ENCODE data around the gene RNF2. TPM values are rescaled to one million over a fixed set of nuclear protein-coding genes. Genes with fewer than 3 reads are reported as not detected.
A peak's percentile ranks its signal among the peaks of the same experiment; 100 is the strongest.
"Not testable (repeated sequence)": the region's sequence is repeated elsewhere in the genome, so short reads cannot be mapped to it uniquely, and the experiment has no call there.

The RNF2 gene
- total RNA-seq = 10 to 100 TPM; 14.9 to 21.7 TPM

- TF ChIP-seq CTCF (IDR thresholded peaks at IDR 0.05) = no peak
- Histone ChIP-seq H3K9ac (ENCODE audit: low read depth in 2 of 2, low read length in 2 of 2) (peak within 1 kb of the TSS; percentile 86 to 89), H3K4me3 (peak within 1 kb of the TSS; percentile 71), H3K27ac (peak within 1 kb of the TSS; percentile 70), H3K4me1 (no peaks in the 10 kb centered on the region), H3K36me3 (no peaks in the 10 kb centered on the region), H3K27me3 (no peaks in the 10 kb centered on the region), H3K9me3 (no peaks in the 10 kb centered on the region)
- intact Hi-C loops (cut with DNase I) = loop anchor here (10.0 kb wide), 1 partner anchor 110 kb away; the partner anchor contains the start of genes SWT1 and TRMT1L
- peak; percentile 79 for DNase-seq
Observed at GRCh38 chr1:185044981-185045813, at the start of gene RNF2. Gene RNF2 (plus strand): TSS chr1:185045558. CDS start chr1:185087554, 41,996 bp downstream.

GRCh38 chr1:184999974-185000373 is 45.4 kb upstream of the RNF2 start:
- H3K36me3 ChIP-seq; H3K27ac ChIP-seq; DNase-seq; H3K9me3 ChIP-seq; H3K9ac ChIP-seq (ENCODE audit: low read depth in 2 of 2, low read length in 2 of 2); intact Hi-C loops (cut with DNase I); H3K27me3 ChIP-seq; H3K4me3 ChIP-seq; H3K4me1 ChIP-seq: not testable (repeated sequence)

GRCh38 chr1:185001312-185001880 is 44.0 kb upstream of the RNF2 start:
- intact Hi-C loops (cut with DNase I); DNase-seq; H3K9ac ChIP-seq (ENCODE audit: low read depth in 2 of 2, low read length in 2 of 2): not testable (repeated sequence)

GRCh38 chr1:185008838-185009237 is 36.5 kb upstream of the RNF2 start:
- no peak overlapping the region for H3K27ac ChIP-seq
- intact Hi-C loops (cut with DNase I) = no loop called here
- H3K9me3 ChIP-seq = no peaks in the 10 kb centered on the region
- DNase-seq = no peak
- TF ChIP-seq CTCF (IDR thresholded peaks at IDR 0.05) = no peak
- H3K4me3 ChIP-seq = no peak overlapping the region
- no peak overlapping the region for H3K9ac ChIP-seq (ENCODE audit: low read depth in 2 of 2, low read length in 2 of 2)
- H3K4me1 ChIP-seq = no peaks in the 10 kb centered on the region
- H3K27me3 ChIP-seq = no peaks in the 10 kb centered on the region
- H3K36me3 ChIP-seq = no peaks in the 10 kb centered on the region

More at GRCh38 chr1:185001312-185001880, 44.0 kb upstream of the RNF2 start:
- not testable (repeated sequence) for H3K9me3 ChIP-seq, H3K27me3 ChIP-seq, H3K4me3 ChIP-seq, H3K27ac ChIP-seq, H3K36me3 ChIP-seq, H3K4me1 ChIP-seq

- H3K27ac ChIP-seq = no peak overlapping the region
- no peak overlapping the region for H3K4me3 ChIP-seq
- no peaks in the 10 kb centered on the region for H3K36me3 ChIP-seq
- H3K9ac ChIP-seq (ENCODE audit: low read depth in 2 of 2, low read length in 2 of 2) = no peak overlapping the region
- H3K27me3 ChIP-seq = no peaks in the 10 kb centered on the region
- no peaks in the 10 kb centered on the region for H3K4me1 ChIP-seq
- DNase-seq = no peak
- no peaks in the 10 kb centered on the region for H3K9me3 ChIP-seq
- intact Hi-C loops (cut with DNase I) = no loop called here
- no peak for TF ChIP-seq CTCF (IDR thresholded peaks at IDR 0.05)
Observed at GRCh38 chr1:185010361-185010760, 35.0 kb upstream of the RNF2 start.

GRCh38 chr1:185014941-185015340 is 30.4 kb upstream of the RNF2 start:
- no peak overlapping the region for H3K4me3 ChIP-seq
- DNase-seq = no peak
- no peak overlapping the region for H3K9ac ChIP-seq (ENCODE audit: low read depth in 2 of 2, low read length in 2 of 2)
- H3K27me3 ChIP-seq = no peaks in the 10 kb centered on the region
- H3K4me1 ChIP-seq = no peaks in the 10 kb centered on the region
- intact Hi-C loops (cut with DNase I) = no loop called here
- no peak for TF ChIP-seq CTCF (IDR thresholded peaks at IDR 0.05)
- no peaks in the 10 kb centered on the region for H3K9me3 ChIP-seq
- no peaks in the 10 kb centered on the region for H3K36me3 ChIP-seq
- no peak overlapping the region for H3K27ac ChIP-seq
